Measurements from ENCODE around the gene SUCLA2.

SUCLA2 gene

DNA sequence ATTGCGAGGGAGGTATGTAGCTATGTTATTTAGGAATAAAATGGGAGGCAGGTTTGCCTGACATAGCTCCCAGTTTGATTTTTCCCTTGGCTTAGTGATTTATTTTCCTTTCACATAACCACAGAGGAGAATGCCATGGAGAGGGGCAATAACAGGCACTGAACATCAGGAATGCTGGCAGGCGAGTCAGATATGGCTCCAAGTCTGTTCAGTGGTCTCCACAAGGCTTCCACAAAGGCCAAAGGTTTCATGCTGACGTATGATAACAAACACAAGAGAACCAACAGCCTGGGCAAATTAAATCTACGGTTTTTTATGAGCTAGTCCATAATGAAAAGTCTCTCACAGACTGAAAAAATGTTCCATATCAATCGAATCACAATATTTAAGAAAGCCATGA lies 66.7 kb downstream of the SUCLA2 start:
- no peak for DNase-seq (ENCODE audit: insufficient read length)
- no peak for FAIRE-seq
- no peak for TF ChIP-seq POLR2AphosphoS5 (IDR thresholded peaks at IDR 0.05; ENCODE audit: low read depth, low read length)
- TF ChIP-seq TAF1 (IDR thresholded peaks at IDR 0.05; ENCODE audit: borderline replicate concordance, low read depth, low read length), result no peak
- TF ChIP-seq POLR2A (IDR thresholded peaks at IDR 0.05; ENCODE audit: low read depth, low read length), result no peak

DNA sequence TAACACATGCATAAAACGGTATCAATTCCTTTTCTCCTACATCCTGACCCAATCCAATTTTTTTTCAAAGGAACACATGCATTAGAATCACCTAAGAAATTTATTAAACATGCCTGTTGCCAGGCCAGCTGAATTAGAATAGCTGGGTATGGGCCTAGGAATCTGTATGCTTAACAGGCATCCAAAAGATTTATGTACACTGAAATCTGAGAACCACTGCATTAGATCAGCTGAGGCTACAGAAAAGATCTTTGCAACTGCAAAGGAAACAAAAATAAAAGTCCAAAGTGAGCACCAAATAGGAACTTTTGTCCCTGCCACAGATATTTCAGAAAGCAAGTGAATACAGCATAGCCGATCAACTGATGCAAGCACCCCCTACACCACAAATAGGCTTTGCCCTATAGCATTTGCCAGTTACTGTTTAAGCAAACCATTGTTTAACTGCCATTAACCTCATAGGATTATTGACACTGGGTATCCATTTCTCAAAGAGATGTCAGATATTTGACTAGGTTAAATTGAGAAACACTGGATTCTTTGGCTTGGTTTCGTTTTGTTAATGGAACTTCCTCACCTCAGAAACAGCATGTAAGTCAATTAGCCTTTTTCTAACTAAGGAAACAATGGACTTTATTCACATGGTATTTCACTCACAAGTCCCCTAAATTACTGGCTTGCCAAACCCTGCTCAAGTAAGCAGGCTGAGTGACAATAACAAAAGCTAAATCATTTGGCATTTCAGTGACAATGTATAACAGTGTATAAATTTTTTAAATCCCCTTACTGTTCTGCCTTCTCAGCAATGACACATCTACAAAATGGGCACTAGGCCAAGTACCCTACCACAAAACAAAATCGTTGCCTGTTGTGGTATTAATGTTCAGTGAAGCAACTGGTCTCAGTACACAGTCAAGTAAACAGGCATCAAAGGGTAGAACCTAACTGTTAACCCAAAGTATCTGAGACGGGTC lies 67.8 kb downstream of the SUCLA2 start:
- FAIRE-seq (peak; percentile 9), DNase-seq (ENCODE audit: insufficient read length) (no peak)
- no peak for TF ChIP-seq POLR2A (IDR thresholded peaks at IDR 0.05; ENCODE audit: low read depth, low read length)
- no peak for TF ChIP-seq POLR2AphosphoS5 (IDR thresholded peaks at IDR 0.05; ENCODE audit: low read depth, low read length)
- TF ChIP-seq TAF1 (IDR thresholded peaks at IDR 0.05; ENCODE audit: borderline replicate concordance, low read depth, low read length), result no peak

DNA sequence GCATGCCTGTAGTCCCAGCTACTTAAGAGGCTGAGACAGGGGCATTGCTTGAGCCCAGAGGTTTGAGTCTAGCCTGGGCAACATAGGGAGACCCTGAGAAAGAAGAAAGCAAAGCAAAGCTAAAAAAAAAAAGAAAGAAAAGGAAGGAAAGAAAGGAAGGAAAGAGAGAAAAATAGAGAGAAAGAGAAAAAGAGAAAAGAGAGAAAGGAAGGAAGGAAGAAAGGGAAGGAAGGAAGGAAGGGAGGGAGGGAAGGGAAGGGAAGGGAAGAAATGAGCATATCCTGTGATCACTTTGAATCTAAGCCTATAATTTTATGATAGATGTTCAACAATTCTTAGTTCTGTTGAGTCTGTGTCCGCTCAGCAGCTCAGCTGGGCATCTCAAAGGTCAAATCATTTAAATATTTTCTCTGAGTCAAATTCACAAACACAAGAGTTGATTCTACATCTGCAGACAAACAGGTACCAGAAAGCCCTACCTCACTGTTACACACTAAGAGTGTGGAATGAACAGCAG lies 70.4 kb downstream of the SUCLA2 start:
- DNase-seq (ENCODE audit: insufficient read length) (no peak), FAIRE-seq (no peak)
- TF ChIP-seq POLR2A (IDR thresholded peaks at IDR 0.05; ENCODE audit: low read depth, low read length), result no peak
- TF ChIP-seq TAF1 (IDR thresholded peaks at IDR 0.05; ENCODE audit: borderline replicate concordance, low read depth, low read length), result no peak
- TF ChIP-seq POLR2AphosphoS5 (IDR thresholded peaks at IDR 0.05; ENCODE audit: low read depth, low read length), result no peak

DNA sequence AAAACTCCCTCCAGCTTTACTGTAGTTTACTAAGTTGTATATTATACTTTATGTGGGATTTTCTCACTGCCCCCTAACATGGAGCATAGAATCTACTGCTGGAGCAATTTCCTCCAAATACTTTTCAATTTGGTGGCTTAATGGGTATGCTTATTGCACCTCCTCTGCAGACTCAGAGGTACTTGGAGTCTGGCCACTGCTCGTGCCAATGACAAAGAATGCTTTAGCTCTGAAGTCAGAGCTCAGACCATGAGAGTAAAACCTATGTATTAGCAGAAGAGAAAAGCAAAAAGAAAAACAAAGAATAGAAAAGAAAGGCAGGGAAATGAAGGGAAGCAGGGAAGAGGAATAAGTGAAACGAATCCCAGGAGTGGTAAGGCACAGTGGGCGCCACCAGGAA lies 71.9 kb downstream of the SUCLA2 start:
- FAIRE-seq (no peak), DNase-seq (ENCODE audit: insufficient read length) (no peak)
- TF ChIP-seq TAF1 (IDR thresholded peaks at IDR 0.05; ENCODE audit: borderline replicate concordance, low read depth, low read length) (no peak), POLR2A (IDR thresholded peaks at IDR 0.05; ENCODE audit: low read depth, low read length) (no peak), POLR2AphosphoS5 (IDR thresholded peaks at IDR 0.05; ENCODE audit: low read depth, low read length) (no peak)

DNA sequence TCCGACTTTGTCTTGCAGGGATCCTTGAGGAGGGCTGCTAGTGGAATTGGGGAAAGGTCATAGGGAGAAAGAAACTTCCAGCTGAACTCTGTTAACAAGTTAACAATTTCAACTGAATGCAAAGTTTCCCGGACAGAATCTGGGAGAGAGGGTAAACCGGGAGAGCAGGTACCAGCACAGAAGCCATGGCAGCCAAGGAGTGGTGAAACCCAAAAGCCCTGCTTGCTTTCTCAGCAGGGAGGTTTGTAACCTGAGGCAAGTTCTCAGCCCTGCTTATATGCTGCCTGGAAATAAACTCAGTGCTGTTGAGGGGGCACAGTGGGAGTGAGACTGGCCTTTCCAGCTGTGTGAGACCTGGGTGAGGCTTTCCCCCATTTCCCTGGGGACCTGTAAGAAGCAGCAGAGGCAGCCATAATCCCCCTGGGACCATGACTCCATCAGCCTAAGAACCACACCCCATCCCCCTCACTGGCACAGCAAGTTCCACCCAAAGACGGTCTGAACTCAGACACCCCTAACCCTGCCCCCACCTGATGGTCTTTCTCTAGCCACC lies 84.0 kb downstream of the SUCLA2 start:
- DNase-seq (ENCODE audit: insufficient read length) (no peak), FAIRE-seq (no peak)
- TF ChIP-seq POLR2A (IDR thresholded peaks at IDR 0.05; ENCODE audit: low read depth, low read length), result no peak
- no peak for TF ChIP-seq POLR2AphosphoS5 (IDR thresholded peaks at IDR 0.05; ENCODE audit: low read depth, low read length)
- TF ChIP-seq TAF1 (IDR thresholded peaks at IDR 0.05; ENCODE audit: borderline replicate concordance, low read depth, low read length), result no peak

DNA sequence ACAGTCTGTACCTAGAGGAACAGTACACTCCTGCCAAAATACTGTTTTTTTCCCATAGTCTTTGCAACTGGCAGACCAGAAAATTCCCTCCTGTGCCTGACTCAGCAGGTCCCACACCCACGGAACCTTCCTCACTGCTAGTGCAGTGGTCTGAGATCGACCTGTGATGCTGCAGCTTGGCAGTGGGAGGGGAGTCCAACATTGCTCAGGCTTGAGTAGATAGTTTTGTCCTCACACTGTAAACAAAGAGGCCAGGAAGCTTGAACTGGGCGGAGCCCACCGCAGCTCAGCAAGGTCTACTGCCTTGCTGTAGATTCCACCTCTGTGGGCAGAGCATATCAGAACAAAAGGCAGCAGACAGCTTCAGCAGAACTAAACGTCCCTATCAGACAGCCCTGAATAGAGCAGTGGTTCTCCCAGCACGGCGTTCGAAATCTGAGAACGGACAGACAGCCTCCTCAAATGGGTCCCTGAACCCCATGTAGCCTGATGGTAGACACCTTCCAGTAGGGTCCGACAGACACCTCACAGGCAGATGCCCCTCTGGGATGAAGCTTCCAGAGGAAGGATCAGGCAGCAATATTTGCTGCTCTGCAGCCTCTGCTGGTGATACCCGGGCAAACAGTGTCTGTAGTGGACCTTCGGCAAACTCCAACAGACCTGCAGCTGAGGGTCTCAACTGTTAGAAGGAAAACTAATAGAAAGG lies 92.7 kb downstream of the SUCLA2 start:
- DNase-seq (ENCODE audit: insufficient read length), result no peak
- FAIRE-seq, result no peak
- TF ChIP-seq POLR2AphosphoS5 (IDR thresholded peaks at IDR 0.05; ENCODE audit: low read depth, low read length), result no peak
- no peak for TF ChIP-seq POLR2A (IDR thresholded peaks at IDR 0.05; ENCODE audit: low read depth, low read length)
- TF ChIP-seq TAF1 (IDR thresholded peaks at IDR 0.05; ENCODE audit: borderline replicate concordance, low read depth, low read length), result no peak

DNA sequence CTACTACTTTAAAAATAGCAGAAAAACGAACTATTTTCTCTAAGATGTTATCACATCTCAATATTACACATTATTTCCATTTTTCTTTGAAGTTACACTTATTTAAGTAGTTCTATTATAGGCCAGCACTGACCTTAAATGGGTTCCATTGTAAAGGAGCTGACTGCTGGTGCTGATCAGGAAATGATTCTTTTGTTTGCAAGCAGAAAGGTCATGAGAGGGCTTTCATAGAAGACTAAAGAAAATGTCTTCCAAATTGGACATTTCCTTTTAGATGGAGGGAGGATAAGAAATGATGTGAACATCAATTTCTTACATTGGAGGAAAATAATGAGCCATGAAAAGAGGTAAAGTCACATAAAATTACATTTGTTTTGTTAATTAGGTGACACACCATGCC lies 96.2 kb downstream of the SUCLA2 start:
- FAIRE-seq (no peak), DNase-seq (ENCODE audit: insufficient read length) (no peak)
- no peak for TF ChIP-seq POLR2AphosphoS5 (IDR thresholded peaks at IDR 0.05; ENCODE audit: low read depth, low read length)
- TF ChIP-seq POLR2A (IDR thresholded peaks at IDR 0.05; ENCODE audit: low read depth, low read length), result no peak
- TF ChIP-seq TAF1 (IDR thresholded peaks at IDR 0.05; ENCODE audit: borderline replicate concordance, low read depth, low read length), result no peak

DNA sequence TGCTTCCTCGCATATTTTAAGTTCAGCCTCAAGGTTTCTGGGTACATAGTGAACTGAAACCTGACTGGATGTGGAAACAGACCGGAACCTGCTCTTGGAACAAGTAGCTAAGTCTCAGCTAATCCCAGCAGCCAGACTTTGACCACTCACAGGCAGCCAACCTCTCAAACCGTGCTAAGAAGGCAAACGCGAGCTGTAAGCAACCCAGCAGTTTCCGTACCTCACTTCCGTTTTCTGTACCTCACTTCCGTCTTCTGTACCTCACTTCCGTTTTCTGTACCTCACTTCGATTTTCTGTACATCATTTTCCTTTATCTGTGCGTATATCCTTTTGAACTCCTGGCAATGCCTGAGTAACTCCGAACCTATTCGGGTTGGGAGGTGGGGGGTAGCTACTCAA lies 96.8 kb downstream of the SUCLA2 start:
- DNase-seq (ENCODE audit: insufficient read length), result no peak
- FAIRE-seq, result no peak

DNA sequence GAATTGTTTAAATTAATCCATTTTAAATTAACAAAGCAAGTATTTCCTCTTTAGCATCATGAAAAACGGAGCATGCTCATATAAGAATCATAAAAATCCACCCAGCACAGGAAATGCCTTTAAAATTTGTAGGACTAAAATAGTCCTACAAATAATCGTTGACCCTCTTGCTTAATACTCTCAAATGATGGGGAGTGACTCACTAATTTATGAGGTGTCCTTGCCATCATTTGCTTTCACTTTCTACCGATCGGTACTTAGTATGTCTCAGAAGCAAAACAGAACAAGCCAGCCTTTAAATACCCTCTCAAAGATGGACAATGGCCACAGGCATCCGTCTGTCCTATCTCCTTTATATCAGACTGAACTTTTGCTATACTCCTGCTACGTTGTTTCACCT lies 97.2 kb downstream of the SUCLA2 start:
- no peak for DNase-seq (ENCODE audit: insufficient read length)
- no peak for FAIRE-seq
- TF ChIP-seq POLR2A (IDR thresholded peaks at IDR 0.05; ENCODE audit: low read depth, low read length), result no peak
- TF ChIP-seq TAF1 (IDR thresholded peaks at IDR 0.05; ENCODE audit: borderline replicate concordance, low read depth, low read length), result no peak

More for the DNA sequence above, 96.8 kb downstream of the SUCLA2 start:
- TF ChIP-seq TAF1 (IDR thresholded peaks at IDR 0.05; ENCODE audit: borderline replicate concordance, low read depth, low read length) (no peak), POLR2A (IDR thresholded peaks at IDR 0.05; ENCODE audit: low read depth, low read length) (no peak), POLR2AphosphoS5 (IDR thresholded peaks at IDR 0.05; ENCODE audit: low read depth, low read length) (no peak)

DNA sequence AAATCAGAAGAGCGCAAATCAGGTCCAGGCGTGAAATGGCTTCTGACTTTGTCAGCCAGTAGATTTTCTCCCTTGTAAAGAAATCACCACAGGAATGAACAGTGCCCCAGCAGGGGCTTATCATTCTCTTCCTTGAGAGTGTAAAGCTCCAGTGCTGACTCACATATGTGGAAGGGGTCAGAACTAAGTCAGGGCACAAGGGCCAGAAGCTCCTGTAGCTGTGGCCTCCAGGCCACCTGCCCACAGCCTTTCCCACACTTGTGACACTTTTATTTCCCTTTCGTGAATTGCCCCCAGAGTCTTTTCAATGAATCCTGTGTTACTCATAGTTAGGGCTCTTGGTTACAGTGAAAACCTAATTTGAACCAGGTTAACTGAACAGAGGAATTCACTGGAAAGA lies 99.6 kb downstream of the SUCLA2 start:
- FAIRE-seq (no peak), DNase-seq (ENCODE audit: insufficient read length) (no peak)
- no peak for TF ChIP-seq POLR2AphosphoS5 (IDR thresholded peaks at IDR 0.05; ENCODE audit: low read depth, low read length)
- TF ChIP-seq POLR2A (IDR thresholded peaks at IDR 0.05; ENCODE audit: low read depth, low read length), result no peak
- no peak for TF ChIP-seq TAF1 (IDR thresholded peaks at IDR 0.05; ENCODE audit: borderline replicate concordance, low read depth, low read length)

DNA sequence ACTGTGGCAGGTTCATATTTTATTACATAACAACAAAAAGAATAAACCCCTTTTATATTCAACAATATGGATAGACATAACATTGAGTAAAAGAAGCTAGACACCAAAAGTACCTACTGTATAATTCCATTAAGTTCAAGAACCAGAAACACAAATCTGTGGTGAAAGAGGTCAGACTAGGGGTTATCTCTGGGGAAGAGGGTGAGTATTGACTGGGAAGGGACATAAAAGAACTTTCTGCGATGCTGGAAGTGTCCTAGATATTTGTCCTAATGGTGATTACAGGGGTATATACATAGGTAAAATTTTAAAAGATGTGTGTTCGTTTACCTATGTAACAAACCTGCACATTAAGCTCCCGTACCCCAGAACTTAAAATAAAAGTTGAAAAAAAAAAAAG lies 103.0 kb downstream of the SUCLA2 start:
- no peak for FAIRE-seq
- TF ChIP-seq POLR2A (IDR thresholded peaks at IDR 0.05; ENCODE audit: low read depth, low read length) (no peak), TAF1 (IDR thresholded peaks at IDR 0.05; ENCODE audit: borderline replicate concordance, low read depth, low read length) (no peak), POLR2AphosphoS5 (IDR thresholded peaks at IDR 0.05; ENCODE audit: low read depth, low read length) (no peak)
- no peak for DNase-seq (ENCODE audit: insufficient read length)
